ENCODE results near the gene PITPNC1.

The PITPNC1 gene

GRCh38 chr17:67615011-67615561, 238.0 kb downstream of the PITPNC1 start:
- H3K27me3 ChIP-seq (replicated peaks; ENCODE audit: control insufficient read depth, insufficient read depth, low read length): no peaks in the 10 kb centered on the region
- no peak for DNase-seq (ENCODE audit: extremely low read depth, insufficient read length)
- no peak for TF ChIP-seq CTCF (IDR thresholded peaks at IDR 0.05; ENCODE audit: insufficient read depth, low read length, poor library complexity, severe bottlenecking)
- H3K4me3 ChIP-seq (replicated peaks; ENCODE audit: low read depth, low read length): no peak overlapping the region
- no peaks in the 10 kb centered on the region for H3K36me3 ChIP-seq (ENCODE audit: control insufficient read depth, insufficient read depth, low read length)

DNA sequence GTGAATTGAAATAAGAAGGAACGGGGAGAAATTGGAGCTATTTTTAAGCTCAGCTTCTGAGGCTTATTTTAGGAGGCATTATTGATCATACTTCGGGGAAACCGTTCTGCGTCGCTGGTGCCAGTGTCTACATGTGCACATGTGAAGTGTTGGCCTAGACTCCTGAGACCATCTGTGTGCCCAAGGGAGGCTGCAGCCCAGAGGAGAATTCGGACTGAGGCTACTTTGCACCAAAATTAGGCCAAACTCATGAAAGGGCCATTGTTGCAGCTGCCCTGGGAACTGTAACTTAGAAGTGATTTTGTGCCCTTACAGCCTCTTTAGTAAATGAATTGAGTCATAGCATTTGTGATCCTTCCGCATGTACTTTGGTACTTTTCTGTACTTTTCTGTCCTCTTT, 238.7 kb downstream of the PITPNC1 start:
- Histone ChIP-seq H3K27me3 (replicated peaks; ENCODE audit: control insufficient read depth, insufficient read depth, low read length) (no peaks in the 10 kb centered on the region), H3K4me3 (replicated peaks; ENCODE audit: low read depth, low read length) (no peak overlapping the region), H3K36me3 (ENCODE audit: control insufficient read depth, insufficient read depth, low read length) (no peaks in the 10 kb centered on the region)
- no peak for TF ChIP-seq CTCF (IDR thresholded peaks at IDR 0.05; ENCODE audit: insufficient read depth, low read length, poor library complexity, severe bottlenecking)
- DNase-seq (ENCODE audit: extremely low read depth, insufficient read length): no peak

- no peak for TF ChIP-seq CTCF (IDR thresholded peaks at IDR 0.05; ENCODE audit: insufficient read depth, low read length, poor library complexity, severe bottlenecking)
- no peak for DNase-seq (ENCODE audit: extremely low read depth, insufficient read length)
These were observed 240.3 kb downstream of the PITPNC1 start for GRCh38 chr17:67617304-67617899.

GRCh38 chr17:67619555-67619954, 242.5 kb downstream of the PITPNC1 start:
- no peak for TF ChIP-seq CTCF (IDR thresholded peaks at IDR 0.05; ENCODE audit: insufficient read depth, low read length, poor library complexity, severe bottlenecking)
- DNase-seq (ENCODE audit: extremely low read depth, insufficient read length): no peak
- Histone ChIP-seq H3K27me3 (replicated peaks; ENCODE audit: control insufficient read depth, insufficient read depth, low read length) (no peaks in the 10 kb centered on the region), H3K36me3 (ENCODE audit: control insufficient read depth, insufficient read depth, low read length) (no peaks in the 10 kb centered on the region), H3K4me3 (replicated peaks; ENCODE audit: low read depth, low read length) (no peak overlapping the region)

More at GRCh38 chr17:67617304-67617899, 240.3 kb downstream of the PITPNC1 start:
- Histone ChIP-seq H3K36me3 (ENCODE audit: control insufficient read depth, insufficient read depth, low read length) (no peaks in the 10 kb centered on the region), H3K27me3 (replicated peaks; ENCODE audit: control insufficient read depth, insufficient read depth, low read length) (no peaks in the 10 kb centered on the region), H3K4me3 (replicated peaks; ENCODE audit: low read depth, low read length) (no peak overlapping the region)

DNA sequence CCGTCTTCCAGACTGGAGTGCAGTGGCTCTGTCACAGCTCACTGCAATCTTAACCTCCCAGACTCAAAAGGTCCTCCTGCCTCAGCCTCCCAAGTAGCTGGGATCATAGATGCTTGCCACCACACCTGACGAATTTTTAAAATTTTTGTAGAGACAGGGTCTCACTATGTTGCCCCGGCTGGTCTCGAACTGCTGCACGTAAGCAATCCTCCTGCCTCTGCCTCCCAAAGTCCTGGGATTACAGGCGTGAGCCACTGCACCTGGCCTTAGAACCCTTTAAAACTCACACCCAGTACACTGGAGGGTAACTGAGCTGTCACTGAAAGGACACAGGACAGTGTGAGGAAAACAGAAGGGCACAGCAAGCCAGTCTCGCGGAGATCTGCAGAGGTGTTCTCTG, 243.0 kb downstream of the PITPNC1 start:
- Histone ChIP-seq H3K36me3 (ENCODE audit: control insufficient read depth, insufficient read depth, low read length) (no peaks in the 10 kb centered on the region), H3K4me3 (replicated peaks; ENCODE audit: low read depth, low read length) (no peak overlapping the region), H3K27me3 (replicated peaks; ENCODE audit: control insufficient read depth, insufficient read depth, low read length) (no peaks in the 10 kb centered on the region)
- TF ChIP-seq CTCF (IDR thresholded peaks at IDR 0.05; ENCODE audit: insufficient read depth, low read length, poor library complexity, severe bottlenecking): no peak
- no peak for DNase-seq (ENCODE audit: extremely low read depth, insufficient read length)
